AG09319 (cell line): Measurements from ENCODE around the gene PDE4D.

ENCODE experiments used
- DNase-seq: peaks from one replicate; pipeline ENCODE4 v3.0.0-alpha.2; 2010; ENCODE audit warnings: low read depth; ENCODE audit errors: extremely low read depth
- CTCF ChIP-seq: IDR thresholded peaks from 2 replicates; pipeline ENCODE4 v1.5.1; 2011; ENCODE audit warnings: low read depth, mild to moderate bottlenecking, inconsistent platforms, low read length, moderate library complexity

PDE4D gene

GRCh38 chr5:59055745-59056448 lies 837.6 kb downstream of the PDE4D start:
- no peak for TF ChIP-seq CTCF
- no peak for DNase-seq

- no peak for DNase-seq
- TF ChIP-seq CTCF = no peak
Measured at GRCh38 chr5:59054963-59055528, 838.5 kb downstream of the PDE4D start.

GRCh38 chr5:59051951-59052350 lies 841.6 kb downstream of the PDE4D start:
- DNase-seq = no peak

GRCh38 chr5:59049095-59049494 lies 844.4 kb downstream of the PDE4D start:
- no peak for TF ChIP-seq CTCF

More at GRCh38 chr5:59051951-59052350, 841.6 kb downstream of the PDE4D start:
- no peak for TF ChIP-seq CTCF

GRCh38 chr5:59042201-59043055 lies 851.1 kb downstream of the PDE4D start:
- no peak for TF ChIP-seq CTCF
- DNase-seq = no peak

More at GRCh38 chr5:59049095-59049494, 844.4 kb downstream of the PDE4D start:
- no peak for DNase-seq

GRCh38 chr5:59041355-59041754 lies 852.2 kb downstream of the PDE4D start:
- no peak for DNase-seq
- no peak for TF ChIP-seq CTCF

GRCh38 chr5:59040804-59041201 lies 852.7 kb downstream of the PDE4D start:
- TF ChIP-seq CTCF = no peak
- no peak for DNase-seq
